Activated CD4-positive, alpha-beta T cell treated with anti-CD3 and anti-CD28 coated beads, Interleukin-2, amount 50 U/mL, for 1 hour (primary cell): ENCODE data around the gene FCN3.

Source experiments
- DNase-seq: peaks from one replicate; pipeline ENCODE4 v3.0.0-alpha.2; 2020

Gene FCN3

GRCh38 chr1:27335506-27336422 is 38.9 kb downstream of the FCN3 start:
- no peak for DNase-seq

- DNase-seq: no peak
Measured at GRCh38 chr1:27333717-27334279, 40.8 kb downstream of the FCN3 start.

GRCh38 chr1:27332536-27333281 is 41.9 kb downstream of the FCN3 start:
- peak; percentile 61 for DNase-seq

- DNase-seq: no peak
Measured at GRCh38 chr1:27331922-27332321, 42.7 kb downstream of the FCN3 start.

- DNase-seq: no peak
Measured at GRCh38 chr1:27331426-27331825, 43.2 kb downstream of the FCN3 start.

GRCh38 chr1:27330786-27331185 is 43.8 kb downstream of the FCN3 start:
- DNase-seq: no peak

GRCh38 chr1:27327964-27328363 is 46.7 kb downstream of the FCN3 start:
- DNase-seq: no peak

GRCh38 chr1:27325286-27325685 is 49.3 kb downstream of the FCN3 start:
- DNase-seq: no peak

- no peak for DNase-seq
Measured at GRCh38 chr1:27322569-27323240, 51.9 kb downstream of the FCN3 start.

- peak; percentile 96 for DNase-seq
Measured at GRCh38 chr1:27321813-27322568, 52.6 kb downstream of the FCN3 start, which contains the start of gene TMEM222. TSS of gene TMEM222 (plus strand) at chr1:27322163. CDS start at chr1:27322198, 35 bp downstream.
